Ovary (tissue), 9 donors: ENCODE measurements around the gene UHRF1. TPM values are rescaled to one million over a fixed set of nuclear protein-coding genes. Genes with fewer than 3 reads are reported as not detected.

ENCODE experiments used
- DNase-seq, 5 donors: peaks; one replicate each; pipeline ENCODE4 v3.0.0-alpha.2; 2019 to 2020
- H3K27ac ChIP-seq, 2 donors: fragments of 200-600 bp; one replicate each; pipeline versions ENCODE4 v1.5.1 to v1.8.0; 2019 to 2022
- H3K27me3 ChIP-seq: fragments of 200-600 bp; one replicate; pipeline ENCODE4 v1.8.0; 2022
- H3K36me3 ChIP-seq: fragments of 200-600 bp; sonication (generic); one replicate; pipeline ENCODE4 v1.5.1; 2019
- H3K4me1 ChIP-seq: one replicate; pipeline ENCODE4 v1.8.1; 2013; ENCODE audit warnings: mild to moderate bottlenecking, moderate library complexity; ENCODE audit not compliant: insufficient read depth
- H3K4me3 ChIP-seq: fragments of 200-600 bp; sonication (generic); one replicate; pipeline ENCODE4 v1.5.1; 2017
- H3K9me3 ChIP-seq, 2 donors: fragments of 200-600 bp in 1 of 2; sonication (generic) in 1 of 2; one replicate each; pipeline versions ENCODE4 v1.5.1 to v1.8.1; 2013 to 2019; ENCODE audit warnings: mild to moderate bottlenecking in 1 of 2, moderate library complexity in 1 of 2
- CTCF ChIP-seq, 3 donors: fragments of 450-650 bp in 2 of 3; fragments of 200-600 bp in 1 of 3; IDR thresholded peaks; one replicate each; pipeline versions ENCODE4 v1.5.1 to v1.8.0; 2016 to 2022; ENCODE audit warnings: antibody characterized with exemption in 3 of 3, mild to moderate bottlenecking in 1 of 3
- EP300 ChIP-seq: sonication (generic); formaldehyde crosslinking; IDR thresholded peaks from one replicate; pipeline ENCODE4 v1.6.1; 2017; ENCODE audit warnings: antibody characterized with exemption
- POLR2A ChIP-seq: fragments of 450-650 bp; IDR thresholded peaks from one replicate; pipeline ENCODE4 v1.6.1; 2017; ENCODE audit warnings: antibody characterized with exemption, mild to moderate bottlenecking, moderate library complexity
- WGBS, 3 donors: extraction: QIAGEN DNeasy Blood & Tissue Kit in 1 of 3; methylation state at CpG; one replicate each; pipeline versions ENCODE4 v1.1.5 to v1.1.7; 2013 to 2017; 5-methylcytosine and 5-hydroxymethylcytosine counted together
- intact Hi-C, 4 donors: fragments of 100-400 bp; cut with DNase I; formaldehyde crosslinking; loops; one replicate each; pipeline versions ENCODE4 v1.11.0 to v1.15.1; 2022 to 2023
- polyA plus RNA-seq, 2 donors: library from polyadenylated mRNA; stranded (reverse); fragments of 200-250 nt in 1 of 2; fragments of 350-450 nt in 1 of 2; fragmentation: Illumina TruSeq in 1 of 2; extraction: RNeasy Lipid Tissue Mini Kit (QIAGEN cat#74804) in 1 of 2; gene quantifications; one replicate each; pipeline ENCODE4 v1.2.3, GENCODE V29; 2013 to 2014
- total RNA-seq, 7 donors: library from RNA; depleted of rRNA in 2 of 7; stranded (reverse); fragments of >200 nt in 2 of 7; fragmentation: NEBNext Ultra II Directional in 3 of 7; extraction: Animal tissue kit (Norgen Biotek cat#: 25700) in 3 of 7; gene quantifications; one replicate each; pipeline versions ENCODE4 v1.1.0 to v1.2.4, GENCODE V29; 2016 to 2023
- donor health status: DM: no; HTN: no; CAD: no; lungs with moderate emphysema.
- donor health status: DM: no; HTN: no; CAD: no.
- donor health status: Bipolar disorder and iron deficiency.
- donor health status: DM: yes; HTN: yes; CAD: no.
- donor health status: DM: no; HTN: no; CAD: no.
- donor health status: DM: yes; HTN: yes; CAD: no.

UHRF1 gene
- total and polyA plus RNA-seq, 9 donors = 0.18 to 4.0 (median 0.50) TPM

DNA sequence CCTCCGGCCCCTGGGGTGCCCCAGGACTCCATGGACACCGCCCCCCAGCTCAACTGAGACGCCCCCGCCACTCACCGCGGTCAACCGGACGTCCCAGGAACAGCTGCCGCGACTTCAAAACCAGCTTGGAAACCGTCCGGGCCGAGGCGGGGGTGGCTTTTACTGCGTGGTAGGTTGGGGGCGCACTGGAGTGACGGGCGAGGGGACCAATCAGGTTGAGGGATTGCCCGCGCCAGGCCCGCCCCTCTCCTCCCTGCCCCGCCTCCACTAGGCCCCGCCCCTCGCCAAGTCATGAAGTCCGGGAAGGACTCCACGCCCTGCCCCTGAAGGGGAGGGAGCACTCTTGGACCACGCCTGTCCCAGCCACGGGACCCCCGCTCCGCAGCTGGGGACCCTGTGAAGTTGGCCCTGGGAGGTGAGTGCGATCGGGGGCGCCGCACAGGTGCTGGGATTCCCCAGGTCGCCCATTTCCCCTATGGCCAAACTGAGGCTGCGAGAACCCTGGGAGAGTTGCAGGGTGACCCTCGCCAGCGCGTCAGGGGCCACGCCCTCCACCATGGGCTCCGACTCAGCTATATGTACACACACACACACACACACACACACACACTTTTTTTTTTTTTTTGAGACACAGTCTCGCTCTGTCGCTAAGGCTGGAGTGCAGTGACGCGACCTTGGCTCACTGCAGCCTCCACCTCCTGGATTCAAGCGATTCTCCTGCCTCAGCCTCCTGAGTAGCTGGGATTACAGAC lies 41.6 kb upstream of the UHRF1 start, which contains the start of gene PLIN3:
PLIN3 (minus strand) TSS at position 134 of the 752 bp plus-strand sequence. CDS start 6,273 bp downstream, outside the sequence.
- DNase-seq = peak; percentile 97 to 99 (median 99)
- WGBS, 3 donors = 2 to 7% (median 6%) methylated on average over 24 to 46 of the region's 46 CpGs
- H3K36me3 ChIP-seq = no peaks in the 10 kb centered on the region
- peak within 1 kb of the TSS; percentile 79 to 91 for H3K27ac ChIP-seq
- no peaks in the 10 kb centered on the region for H3K27me3 ChIP-seq
- intact Hi-C loops = no loop called here
- H3K4me1 ChIP-seq = peaks cover 6% of the 10 kb centered on the region
- no peaks in the 10 kb centered on the region for H3K9me3 ChIP-seq
- H3K4me3 ChIP-seq = peak within 1 kb of the TSS; percentile 80
- no peak for TF ChIP-seq CTCF (IDR thresholded peaks at IDR 0.05)
- TF ChIP-seq POLR2A = peak; percentile 48

DNA sequence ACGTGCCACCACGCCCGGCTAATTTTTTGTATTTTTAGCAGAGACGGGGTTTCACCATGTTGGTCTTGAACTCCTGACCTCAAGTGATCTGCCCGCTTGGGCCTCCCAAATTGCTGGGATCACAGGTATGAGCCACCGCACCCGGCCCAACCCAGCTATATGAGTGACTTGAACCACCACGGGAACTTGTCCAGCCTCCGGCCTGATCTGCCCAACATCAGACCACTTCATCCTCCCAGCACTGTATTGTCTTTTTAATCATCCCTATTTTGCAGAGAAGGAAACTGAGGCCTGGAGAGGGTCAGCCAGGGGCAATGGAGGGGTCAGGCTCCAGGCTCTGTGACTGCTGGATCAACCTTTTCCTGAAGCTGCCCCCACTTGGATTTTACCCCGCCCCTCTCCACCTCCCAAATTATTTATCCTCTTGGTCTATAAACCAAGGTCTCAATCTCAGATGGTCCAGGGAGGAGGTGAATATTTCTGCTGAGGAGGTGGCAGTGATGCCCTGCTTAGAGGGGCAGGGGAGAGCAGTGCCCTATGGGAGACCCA lies 40.9 kb upstream of the UHRF1 start:
- no peaks in the 10 kb centered on the region for H3K36me3 ChIP-seq
- no peak overlapping the region for H3K27ac ChIP-seq
- peak in 1 of 5 donors; percentile 40 for DNase-seq
- no peaks in the 10 kb centered on the region for H3K27me3 ChIP-seq
- intact Hi-C loops = no loop called here
- peaks cover 6% of the 10 kb centered on the region for H3K4me1 ChIP-seq
- WGBS, 3 donors = 51 to 65% (median 52%) methylated on average over 10 of the region's 10 CpGs
- no peak overlapping the region for H3K4me3 ChIP-seq
- TF ChIP-seq CTCF (IDR thresholded peaks at IDR 0.05) (no peak), POLR2A (no peak), EP300 (no peak)
- H3K9me3 ChIP-seq = no peaks in the 10 kb centered on the region

GRCh38 chr19:4870025-4870700 lies 39.1 kb upstream of the UHRF1 start:
- peak; percentile 59 to 75 (median 62) for DNase-seq
- Histone ChIP-seq H3K27me3 (no peaks in the 10 kb centered on the region), H3K4me3 (no peak overlapping the region), H3K36me3 (no peaks in the 10 kb centered on the region), H3K4me1 (peaks cover 6% of the 10 kb centered on the region), H3K27ac (no peak overlapping the region), H3K9me3 (no peaks in the 10 kb centered on the region)
- intact Hi-C loops = loop anchor here in 3 of 4 donors (5.0 to 10.0 kb wide), 2 partner anchors 162 to 165 kb away; no protein-coding TSS in a partner anchor
- 57 to 65% (median 57%) methylated on average over 10 of the region's 10 CpGs for WGBS, 3 donors
- TF ChIP-seq EP300 (no peak), CTCF (IDR thresholded peaks at IDR 0.05) (no peak), POLR2A (no peak)

DNA sequence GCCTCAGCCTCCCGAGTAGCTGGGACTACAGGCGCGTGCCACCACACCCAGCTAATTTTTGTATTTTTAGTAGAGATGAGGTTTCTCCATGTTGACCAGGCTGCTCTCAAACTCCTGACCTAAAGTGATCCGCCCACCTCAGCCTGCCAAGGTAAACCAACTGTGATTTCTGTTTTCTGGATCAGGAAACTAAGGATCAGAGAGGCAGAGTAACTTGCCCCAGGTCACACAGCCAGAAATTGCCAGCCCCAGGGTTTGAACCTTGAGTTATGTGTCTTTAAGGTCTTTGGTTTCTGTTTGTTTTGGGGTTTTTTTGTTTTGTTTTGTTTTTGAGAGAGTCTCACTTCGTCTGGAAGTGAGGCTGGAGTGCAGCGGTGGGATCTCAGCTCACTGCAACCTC lies 37.6 kb upstream of the UHRF1 start:
- no peak overlapping the region for H3K4me3 ChIP-seq
- no peak for DNase-seq
- H3K27ac ChIP-seq = no peak overlapping the region
- no peak for TF ChIP-seq CTCF (IDR thresholded peaks at IDR 0.05)
- TF ChIP-seq POLR2A = no peak
- TF ChIP-seq EP300 = no peak
- no peaks in the 10 kb centered on the region for H3K4me1 ChIP-seq
- no peaks in the 10 kb centered on the region for H3K36me3 ChIP-seq
- H3K27me3 ChIP-seq = no peaks in the 10 kb centered on the region
- H3K9me3 ChIP-seq = no peaks in the 10 kb centered on the region
- intact Hi-C loops = loop anchor here in 3 of 4 donors (2.0 to 10.0 kb wide), 3 partner anchors 39 to 163 kb away; no protein-coding TSS in a partner anchor
- WGBS, 3 donors = 58 to 76% (median 61%) methylated on average over 6 of the region's 6 CpGs
